Measurements from ENCODE around the gene STKLD1.
"Not testable (repeated sequence)": the region's sequence is repeated elsewhere in the genome, so short reads cannot be mapped to it uniquely, and the experiment has no call there.

The STKLD1 gene

GRCh38 chr9:133443982-133444381, 67.8 kb downstream of the STKLD1 start:
- no peak for DNase-seq (ENCODE audit: low read depth in 2 of 2)

- no peak for DNase-seq (ENCODE audit: low read depth in 2 of 2)
Observed at GRCh38 chr9:133445293-133445969, 69.3 kb downstream of the STKLD1 start.

- DNase-seq (ENCODE audit: low read depth in 2 of 2): no peak
Observed at GRCh38 chr9:133448487-133448972, 72.4 kb downstream of the STKLD1 start.

- DNase-seq (ENCODE audit: low read depth in 2 of 2): no peak
Observed at GRCh38 chr9:133449760-133450159, 73.6 kb downstream of the STKLD1 start.

- not testable (repeated sequence) for DNase-seq (ENCODE audit: low read depth in 2 of 2)
Observed at GRCh38 chr9:133451865-133452264, 75.7 kb downstream of the STKLD1 start.

GRCh38 chr9:133452562-133452961, 76.4 kb downstream of the STKLD1 start:
- no peak for DNase-seq (ENCODE audit: low read depth in 2 of 2)

GRCh38 chr9:133453651-133454050, 77.5 kb downstream of the STKLD1 start:
- DNase-seq (ENCODE audit: low read depth in 2 of 2): no peak

GRCh38 chr9:133454325-133454724, 78.2 kb downstream of the STKLD1 start:
- no peak for DNase-seq (ENCODE audit: low read depth in 2 of 2)

- DNase-seq (ENCODE audit: low read depth in 2 of 2): no peak
Observed at GRCh38 chr9:133454943-133455673, 78.9 kb downstream of the STKLD1 start.

Measured in stimulated activated CD8-positive, alpha-beta memory T cell treated with anti-CD3 and anti-CD28 coated beads, Interleukin-15, amount 100 ng/mL, for 4 hours (primary cell).